DOHH2 (cell line): Measurements from ENCODE around the gene TFB1M.

Source experiments
- H3F3A ChIP-seq: fragments of 200-600 bp; sonication (generic), shearing (Covaris generic); 2 replicates; pipeline ENCODE4 v1.6.0; 2016; ENCODE audit warnings: antibody characterized with exemption, mild to moderate bottlenecking; ENCODE audit not compliant: control insufficient read depth, insufficient read depth
- H3K27ac ChIP-seq: fragments of 200-600 bp; sonication (generic); 2 replicates; pipeline ENCODE4 v1.5.1; 2014; ENCODE audit warnings: low read depth, mild to moderate bottlenecking, low read length, moderate library complexity
- H3K27me3 ChIP-seq: fragments of 200-600 bp; sonication (generic); 2 replicates; pipeline ENCODE4 v1.6.1; 2014; ENCODE audit warnings: mild to moderate bottlenecking, low read length, mixed read lengths; ENCODE audit not compliant: control insufficient read depth
- H3K36me3 ChIP-seq: fragments of 200-600 bp; sonication (generic); 2 replicates; pipeline ENCODE4 v1.6.1; 2014; ENCODE audit warnings: mild to moderate bottlenecking, low read length, moderate library complexity, mixed read lengths; ENCODE audit not compliant: control insufficient read depth
- H3K4me1 ChIP-seq: fragments of 200-600 bp; sonication (generic); 2 replicates; pipeline ENCODE4 v1.6.1; 2014; ENCODE audit warnings: mild to moderate bottlenecking, low read length, mixed read lengths; ENCODE audit not compliant: control insufficient read depth
- H3K4me2 ChIP-seq: fragments of 200-600 bp; sonication (generic); 2 replicates; pipeline ENCODE4 v1.6.0; 2014; ENCODE audit warnings: mild to moderate bottlenecking, low read length, moderate library complexity
- H3K4me3 ChIP-seq: fragments of 200-600 bp; sonication (generic); 2 replicates; pipeline ENCODE4 v1.5.1; 2014; ENCODE audit warnings: mild to moderate bottlenecking, low read length, mixed read lengths
- H3K79me2 ChIP-seq: fragments of 200-600 bp; sonication (generic); 2 replicates; pipeline ENCODE4 v1.6.1; 2014; ENCODE audit warnings: mild to moderate bottlenecking, low read length, mixed read lengths; ENCODE audit not compliant: control insufficient read depth
- H3K9me2 ChIP-seq: fragments of 200-600 bp; sonication (generic); replicated peaks from 2 replicates; pipeline ENCODE4 v1.6.1; 2014; ENCODE audit warnings: mild to moderate bottlenecking, low read length, mixed read lengths; ENCODE audit not compliant: control insufficient read depth
- H3K9me3 ChIP-seq: fragments of 200-600 bp; sonication (generic); 2 replicates; pipeline ENCODE4 v1.6.1; 2014; ENCODE audit warnings: antibody characterized with exemption, low read length, mixed read lengths; ENCODE audit not compliant: control insufficient read depth, insufficient read depth
- H4K20me1 ChIP-seq: fragments of 200-600 bp; sonication (generic); 2 replicates; pipeline ENCODE4 v1.6.0; 2014; ENCODE audit warnings: low read depth, mild to moderate bottlenecking, antibody characterized with exemption, low read length, moderate library complexity; ENCODE audit not compliant: control insufficient read depth, insufficient read depth
- EZH2phosphoT487 ChIP-seq: fragments of 200-600 bp; sonication (generic); IDR thresholded peaks from 2 replicates; pipeline ENCODE4 v1.6.1; 2017; ENCODE audit warnings: borderline replicate concordance, mild to moderate bottlenecking, antibody characterized with exemption, low read length, moderate library complexity, mixed read lengths
- TF ChIP-seq, protein P1 (sequence below): fragments of 200-600 bp; sonication (generic); IDR thresholded peaks from one replicate; pipeline ENCODE4 v1.5.1; 2014; ENCODE audit warnings: antibody characterized with exemption, mild to moderate bottlenecking, low read depth, low read length; ENCODE audit not compliant: poor library complexity, severe bottlenecking

Gene TFB1M

DNA sequence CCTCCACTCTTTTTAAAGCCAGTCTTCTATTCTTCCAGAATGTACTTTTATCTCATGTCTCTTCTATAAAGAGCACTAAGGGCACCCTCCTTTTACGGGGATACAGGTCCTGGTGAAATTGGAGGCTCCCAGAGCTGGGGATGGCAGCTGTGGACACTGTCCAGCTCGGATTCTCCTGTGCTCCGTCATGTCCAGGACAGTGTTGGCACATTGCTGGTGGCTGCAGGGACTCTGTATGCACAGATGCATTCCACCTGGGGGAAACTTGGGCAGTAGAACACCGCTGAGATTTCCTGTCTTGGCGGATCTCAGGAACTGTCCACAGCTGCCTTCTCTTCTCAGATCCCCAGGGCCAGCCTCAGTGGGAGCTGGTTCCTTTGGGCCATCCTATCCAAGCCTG, 107.1 kb downstream of the TFB1M start:
- H3K4me1 ChIP-seq: peaks cover 3% of the 10 kb centered on the region; the same call in 1 of the 2 replicates
- H3K4me2 ChIP-seq: no peak overlapping the region
- no peaks in the 10 kb centered on the region for H3F3A ChIP-seq
- TF ChIP-seq EZH2phosphoT487: no peak
- TF ChIP-seq, protein P1, sequence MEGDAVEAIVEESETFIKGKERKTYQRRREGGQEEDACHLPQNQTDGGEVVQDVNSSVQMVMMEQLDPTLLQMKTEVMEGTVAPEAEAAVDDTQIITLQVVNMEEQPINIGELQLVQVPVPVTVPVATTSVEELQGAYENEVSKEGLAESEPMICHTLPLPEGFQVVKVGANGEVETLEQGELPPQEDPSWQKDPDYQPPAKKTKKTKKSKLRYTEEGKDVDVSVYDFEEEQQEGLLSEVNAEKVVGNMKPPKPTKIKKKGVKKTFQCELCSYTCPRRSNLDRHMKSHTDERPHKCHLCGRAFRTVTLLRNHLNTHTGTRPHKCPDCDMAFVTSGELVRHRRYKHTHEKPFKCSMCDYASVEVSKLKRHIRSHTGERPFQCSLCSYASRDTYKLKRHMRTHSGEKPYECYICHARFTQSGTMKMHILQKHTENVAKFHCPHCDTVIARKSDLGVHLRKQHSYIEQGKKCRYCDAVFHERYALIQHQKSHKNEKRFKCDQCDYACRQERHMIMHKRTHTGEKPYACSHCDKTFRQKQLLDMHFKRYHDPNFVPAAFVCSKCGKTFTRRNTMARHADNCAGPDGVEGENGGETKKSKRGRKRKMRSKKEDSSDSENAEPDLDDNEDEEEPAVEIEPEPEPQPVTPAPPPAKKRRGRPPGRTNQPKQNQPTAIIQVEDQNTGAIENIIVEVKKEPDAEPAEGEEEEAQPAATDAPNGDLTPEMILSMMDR: no peak
- no peaks in the 10 kb centered on the region for H3K9me2 ChIP-seq
- no peak overlapping the region for H3K4me3 ChIP-seq
- no peaks in the 10 kb centered on the region for H3K36me3 ChIP-seq
- no peak overlapping the region for H3K27ac ChIP-seq
- H4K20me1 ChIP-seq: no peaks in the 10 kb centered on the region
- no peaks in the 10 kb centered on the region for H3K27me3 ChIP-seq
- H3K79me2 ChIP-seq: no peaks in the 10 kb centered on the region
- H3K9me3 ChIP-seq: no peaks in the 10 kb centered on the region
